H1 (cell line): ENCODE results near the gene GLG1. TPM values are rescaled to one million over a fixed set of nuclear protein-coding genes. Genes with fewer than 3 reads are reported as not detected.

ENCODE experiments used
- CTCF ChIA-PET: fragments of 300-600 bp; sonication (Branson Sonifier 250); formaldehyde crosslinking; loops from one replicate; lab custom pipeline; 2021; ENCODE audit not compliant: partially characterized antibody; lab: Charles Lee
- POLR2A ChIA-PET: fragments of 300-600 bp; sonication (Branson Sonifier 250); formaldehyde crosslinking; loops from one replicate; lab custom pipeline; 2021; ENCODE audit warnings: inconsistent platforms; ENCODE audit not compliant: partially characterized antibody; lab: Charles Lee
- DNase-seq, 2 experiments: peaks; one replicate each; pipeline versions ENCODE4 v3.0.0 to v3.0.0-alpha.2; 2010 to 2022; ENCODE audit warnings: low spot score in 2 of 2, low read depth in 1 of 2, mixed read lengths in 1 of 2
- FAIRE-seq: peaks from 2 replicates; lab custom pipeline; 2011; peaks lifted over from hg19 to GRCh38; lab: Jason Lieb, UNC
- H2AFZ ChIP-seq: 2 replicates; pipeline ENCODE4 v1.8.1; 2012; ENCODE audit warnings: low read length, inconsistent platforms
- H2AK5ac ChIP-seq: 2 replicates; pipeline ENCODE4 v1.6.1; 2013; ENCODE audit warnings: low read depth, low read length
- H2BK120ac ChIP-seq: replicated peaks from 2 replicates; pipeline ENCODE3; 2013; ENCODE audit warnings: low read depth, low read length, inconsistent platforms
- H2BK12ac ChIP-seq: 2 replicates; pipeline ENCODE4 v1.6.1; 2013; ENCODE audit warnings: low read depth, low read length
- H2BK15ac ChIP-seq: 2 replicates; pipeline ENCODE4 v1.6.1; 2013; ENCODE audit warnings: low read length
- H2BK20ac ChIP-seq: 2 replicates; pipeline ENCODE4 v1.6.1; 2013; ENCODE audit warnings: low read length
- H2BK5ac ChIP-seq: 2 replicates; pipeline ENCODE4 v1.6.1; 2013; ENCODE audit warnings: low read depth, low read length
- H3K14ac ChIP-seq: 2 replicates; pipeline ENCODE4 v1.6.1; 2013; ENCODE audit warnings: inconsistent platforms; ENCODE audit not compliant: insufficient read length
- H3K18ac ChIP-seq: 2 replicates; pipeline ENCODE4 v1.6.1; 2013; ENCODE audit warnings: low read length; ENCODE audit errors: extremely low read depth
- H3K23ac ChIP-seq: 2 replicates; pipeline ENCODE4 v1.6.1; 2013; ENCODE audit warnings: inconsistent platforms; ENCODE audit not compliant: insufficient read length
- H3K23me2 ChIP-seq: 2 replicates; pipeline ENCODE4 v1.6.1; 2013; ENCODE audit warnings: low read depth, low read length
- H3K27ac ChIP-seq: 2 replicates; pipeline ENCODE4 v1.6.1; 2011; ENCODE audit warnings: low read depth, low read length, inconsistent platforms
- H3K27me3 ChIP-seq, 4 experiments: replicated peaks in 1 of 4; 1 replicate in 1 of 4; 2 replicates in 3 of 4; pipeline versions ENCODE4 v1.6.1 to v1.8.1; 2011 to 2013; ENCODE audit warnings: low read length in 3 of 4, mild to moderate bottlenecking in 3 of 4, inconsistent platforms in 2 of 4, mixed read lengths in 2 of 4, moderate library complexity in 1 of 4; ENCODE audit not compliant: control insufficient read depth in 3 of 4, insufficient read depth in 3 of 4; ENCODE audit errors: extremely low read depth in 1 of 4
- H3K36me3 ChIP-seq, 4 experiments: 2 replicates each; pipeline versions ENCODE4 v1.6.1 to v1.8.1; 2011 to 2013; ENCODE audit warnings: mild to moderate bottlenecking in 4 of 4, low read length in 3 of 4, moderate library complexity in 2 of 4, control low read depth in 1 of 4, inconsistent platforms in 1 of 4; ENCODE audit not compliant: insufficient read depth in 4 of 4, control insufficient read depth in 2 of 4
- H3K4ac ChIP-seq: replicated peaks from 2 replicates; pipeline ENCODE3; 2013; ENCODE audit warnings: low read length, low read depth, mixed read lengths, inconsistent platforms; ENCODE audit not compliant: insufficient read length
- H3K4me1 ChIP-seq, 4 experiments: replicated peaks in 1 of 4; 1 replicate in 1 of 4; 2 replicates in 3 of 4; pipeline versions ENCODE4 v1.6.1 to v1.8.1; 2011 to 2013; ENCODE audit warnings: low read length in 3 of 4, inconsistent platforms in 2 of 4, mixed read lengths in 1 of 4; ENCODE audit not compliant: insufficient read depth in 4 of 4, control insufficient read depth in 3 of 4
- H3K4me2 ChIP-seq, 2 experiments: 2 replicates each; pipeline versions ENCODE4 v1.6.1 to v1.8.1; 2011 to 2013; ENCODE audit warnings: low read depth in 2 of 2, low read length in 2 of 2, control low read depth in 1 of 2, inconsistent platforms in 1 of 2, mild to moderate bottlenecking in 1 of 2; ENCODE audit not compliant: insufficient read depth in 1 of 2
- H3K4me3 ChIP-seq, 4 experiments: fragments of 200-600, 300-600 bp in 1 of 4; sonication (generic), shearing (Covaris generic), sonication (Bioruptor Twin) in 1 of 4; 2 replicates each; pipeline versions ENCODE4 v1.5.1 to v1.8.1; 2011 to 2016; ENCODE audit warnings: low read length in 4 of 4, low read depth in 3 of 4, control low read depth in 2 of 4, inconsistent platforms in 2 of 4, mild to moderate bottlenecking in 2 of 4, mixed read lengths in 1 of 4, moderate library complexity in 1 of 4; ENCODE audit not compliant: insufficient read depth in 2 of 4; ENCODE audit errors: extremely low read depth in 1 of 4
- H3K56ac ChIP-seq: replicated peaks from 2 replicates; pipeline ENCODE3; 2013; ENCODE audit warnings: low read depth, mild to moderate bottlenecking, mixed read lengths, low read length, inconsistent platforms; ENCODE audit not compliant: insufficient read length
- H3K79me1 ChIP-seq: 2 replicates; pipeline ENCODE4 v1.6.1; 2013; ENCODE audit warnings: low read depth, low read length, control low read depth
- H3K79me2 ChIP-seq, 2 experiments: 2 replicates each; pipeline versions ENCODE4 v1.6.1 to v1.8.1; 2012 to 2013; ENCODE audit warnings: low read length in 2 of 2, mild to moderate bottlenecking in 2 of 2, inconsistent platforms in 1 of 2; ENCODE audit not compliant: insufficient read depth in 2 of 2, control insufficient read depth in 1 of 2
- H3K9ac ChIP-seq, 4 experiments: replicated peaks in 1 of 4; 1 replicate in 1 of 4; 2 replicates in 3 of 4; pipeline versions ENCODE4 v1.6.1 to v1.8.1; 2011 to 2013; ENCODE audit warnings: low read depth in 3 of 4, low read length in 3 of 4, control low read depth in 2 of 4, mild to moderate bottlenecking in 2 of 4, moderate library complexity in 2 of 4, inconsistent platforms in 1 of 4; ENCODE audit errors: extremely low read depth in 1 of 4
- H3K9me3 ChIP-seq, 2 experiments: 2 replicates each; pipeline versions ENCODE4 v1.6.1 to v1.8.1; 2012 to 2013; ENCODE audit warnings: mild to moderate bottlenecking in 2 of 2, moderate library complexity in 2 of 2, control low read depth in 1 of 2, inconsistent platforms in 1 of 2, low read depth in 1 of 2, low read length in 1 of 2, mixed read lengths in 1 of 2; ENCODE audit not compliant: insufficient read depth in 2 of 2
- H4K20me1 ChIP-seq, 2 experiments: replicated peaks in 1 of 2; 2 replicates each; pipeline versions ENCODE3 to v1.8.1; 2011 to 2013; ENCODE audit warnings: inconsistent platforms in 2 of 2, low read length in 2 of 2, mild to moderate bottlenecking in 1 of 2; ENCODE audit not compliant: insufficient read depth in 2 of 2, control insufficient read depth in 1 of 2
- H4K5ac ChIP-seq: 2 replicates; pipeline ENCODE4 v1.6.1; 2013; ENCODE audit warnings: low read length, low read depth, mixed read lengths, inconsistent platforms; ENCODE audit not compliant: insufficient read length
- H4K8ac ChIP-seq: 2 replicates; pipeline ENCODE4 v1.8.0; 2013; ENCODE audit warnings: mild to moderate bottlenecking, moderate library complexity, low read length, inconsistent platforms; ENCODE audit not compliant: insufficient read depth; ENCODE audit errors: extremely low read depth
- H4K91ac ChIP-seq: replicated peaks from 2 replicates; pipeline ENCODE3; 2013; ENCODE audit warnings: low read length, mixed read lengths, inconsistent platforms; ENCODE audit not compliant: insufficient read length
- BACH1 ChIP-seq: IDR thresholded peaks from 2 replicates; pipeline ENCODE4 v1.6.1; 2012; ENCODE audit warnings: low read length, improper control_type of control experiment
- FOSL1 ChIP-seq: IDR thresholded peaks from 2 replicates; pipeline ENCODE4 v1.6.1; 2011; ENCODE audit warnings: mild to moderate bottlenecking, low read depth, low read length, moderate library complexity; ENCODE audit not compliant: insufficient read depth
- HDAC2 ChIP-seq, 2 experiments: fragments of 300-600 bp in 1 of 2; sonication (generic) in 1 of 2; IDR thresholded peaks; 2 replicates each; pipeline ENCODE4 v1.6.1; 2011 to 2012; ENCODE audit warnings: low read depth in 2 of 2, low read length in 2 of 2, mild to moderate bottlenecking in 2 of 2, moderate library complexity in 2 of 2, borderline replicate concordance in 1 of 2, inconsistent platforms in 1 of 2
- KDM1A ChIP-seq: fragments of 200-600, 300-600 bp; sonication (generic); IDR thresholded peaks from 2 replicates; pipeline ENCODE4 v1.7.1; 2016; ENCODE audit warnings: mild to moderate bottlenecking, low read length, borderline replicate concordance
- SAP30 ChIP-seq: fragments of 300-600 bp; sonication (generic); IDR thresholded peaks from 2 replicates; pipeline ENCODE4 v1.7.1; 2012; ENCODE audit warnings: low read length, moderate library complexity, mild to moderate bottlenecking, inconsistent platforms; ENCODE audit not compliant: insufficient read depth, insufficient replicate concordance
- ZNF274 ChIP-seq: IDR thresholded peaks from 2 replicates; pipeline ENCODE4 v1.7.0; 2012; ENCODE audit warnings: low read length, borderline replicate concordance; ENCODE audit errors: extremely low read depth
- WGBS, 2 experiments: shearing (Covaris generic) in 1 of 2; methylation state at CpG; one replicate each; pipeline versions ENCODE4 v1.1.6 to v1.1.7; 2013 to 2015; ENCODE audit warnings: low lambda C conversion rate in 2 of 2, mixed read lengths in 2 of 2, inconsistent platforms in 1 of 2, low coverage in 1 of 2, missing lambda C conversion rate in 1 of 2; ENCODE audit not compliant: insufficient replicate concordance in 2 of 2, insufficient coverage in 1 of 2, insufficient read length in 1 of 2; ENCODE audit errors: extremely low coverage in 1 of 2, missing lambda C conversion rate in 1 of 2; 5-methylcytosine and 5-hydroxymethylcytosine counted together
- polyA plus RNA-seq, 7 experiments: library from polyadenylated mRNA; depleted of rRNA in 3 of 7; stranded (reverse) in 5 of 7; unstranded in 2 of 7; fragments of >200 nt in 5 of 7; fragments of 200-250 nt in 2 of 7; gene quantifications; 1 replicate in 5 of 7; 2 replicates in 1 of 7; 4 replicates in 1 of 7; pipeline versions ENCODE4 v1.2.1 to v1.2.3, GENCODE V29; 2011 to 2013; ENCODE audit warnings: missing spikeins in 2 of 7, mixed read lengths in 2 of 7
- total RNA-seq: library from RNA; stranded (reverse); fragmentation: NEBNext Ultra II Directional; extraction: Animal tissue kit (Norgen Biotek cat#: 25700); gene quantifications from 2 replicates; pipeline ENCODE4 v1.2.1, GENCODE V29; 2021

Gene GLG1
- total and polyA plus RNA-seq, 2 of the 8 experiments (the other 6 are each of a cell fraction or from before 2014, with no cell fraction given) = 53.4 to 139 TPM

- Histone ChIP-seq H2BK12ac (no peak overlapping the region), H3K4me2 (no peak overlapping the region), H2BK5ac (no peak overlapping the region), H3K27ac (no peak overlapping the region), H3K79me2 (peaks cover 12 to 88% of the 10 kb centered on the region in 2 experiments), H3K79me1 (peaks cover 4% of the 10 kb centered on the region), H3K14ac (no peak overlapping the region), H2BK15ac (no peak overlapping the region), H2BK20ac (no peak overlapping the region), H3K18ac (no peak overlapping the region), H4K5ac (no peak overlapping the region), H2BK120ac (no peak overlapping the region), H4K20me1 (peaks cover 2 to 10% of the 10 kb centered on the region in 2 experiments), H3K23me2 (no peaks in the 10 kb centered on the region), H3K56ac (no peak overlapping the region), H2AFZ (no peak overlapping the region), H4K8ac (no peak overlapping the region), H3K27me3 (no peaks in the 10 kb centered on the region), H3K4me1 (peaks cover 0 to 2% (median 0%) of the 10 kb centered on the region in 4 experiments; a peak in 1 of 7 replicates), H3K9me3 (no peaks in the 10 kb centered on the region), H3K4me3 (no peak overlapping the region), H2AK5ac (no peak overlapping the region), H3K9ac (no peak overlapping the region), H3K4ac (no peak overlapping the region), H4K91ac (no peak overlapping the region), H3K36me3 (no peaks in the 10 kb centered on the region), H3K23ac (no peak overlapping the region)
- POLR2A ChIA-PET = interaction anchor here (0.6 kb wide), 3 partner anchors 12 to 16 kb away, joined by 3 to 5 read pairs (median 3); no protein-coding TSS in a partner anchor
- FAIRE-seq (no peak), DNase-seq (no peak)
- WGBS, 2 experiments = 95% methylated on average over 5 of the region's 6 CpGs; no CpG with 5 or more reads in 1 of the 2 experiments
- CTCF ChIA-PET = interaction anchor here (0.6 to 1.0 kb wide), 2 partner anchors 9 to 30 kb away, joined by 4 to 5 read pairs; no protein-coding TSS in a partner anchor
- TF ChIP-seq BACH1 = no peak
- TF ChIP-seq ZNF274 = no peak
- TF ChIP-seq HDAC2 (IDR thresholded peaks at IDR 0.05; ENCODE audit: borderline replicate concordance in 1 of 2, low read depth in 2 of 2, low read length in 2 of 2) = no peak
- no peak for TF ChIP-seq FOSL1
- TF ChIP-seq KDM1A = no peak
- TF ChIP-seq SAP30 = no peak
Observed at GRCh38 chr16:74585846-74586443, 21.0 kb downstream of the GLG1 start.
